GM21717 (cell line): ENCODE data around the gene ZBTB7A.

Source experiments
- ATAC-seq: cut with Tn5 transposase; IDR thresholded peaks from one replicate; pipeline ENCODE4 v1.9.1; 2021; ENCODE audit warnings: mild to moderate bottlenecking, moderate library complexity; ENCODE audit not compliant: unreplicated experiment

The ZBTB7A gene

DNA sequence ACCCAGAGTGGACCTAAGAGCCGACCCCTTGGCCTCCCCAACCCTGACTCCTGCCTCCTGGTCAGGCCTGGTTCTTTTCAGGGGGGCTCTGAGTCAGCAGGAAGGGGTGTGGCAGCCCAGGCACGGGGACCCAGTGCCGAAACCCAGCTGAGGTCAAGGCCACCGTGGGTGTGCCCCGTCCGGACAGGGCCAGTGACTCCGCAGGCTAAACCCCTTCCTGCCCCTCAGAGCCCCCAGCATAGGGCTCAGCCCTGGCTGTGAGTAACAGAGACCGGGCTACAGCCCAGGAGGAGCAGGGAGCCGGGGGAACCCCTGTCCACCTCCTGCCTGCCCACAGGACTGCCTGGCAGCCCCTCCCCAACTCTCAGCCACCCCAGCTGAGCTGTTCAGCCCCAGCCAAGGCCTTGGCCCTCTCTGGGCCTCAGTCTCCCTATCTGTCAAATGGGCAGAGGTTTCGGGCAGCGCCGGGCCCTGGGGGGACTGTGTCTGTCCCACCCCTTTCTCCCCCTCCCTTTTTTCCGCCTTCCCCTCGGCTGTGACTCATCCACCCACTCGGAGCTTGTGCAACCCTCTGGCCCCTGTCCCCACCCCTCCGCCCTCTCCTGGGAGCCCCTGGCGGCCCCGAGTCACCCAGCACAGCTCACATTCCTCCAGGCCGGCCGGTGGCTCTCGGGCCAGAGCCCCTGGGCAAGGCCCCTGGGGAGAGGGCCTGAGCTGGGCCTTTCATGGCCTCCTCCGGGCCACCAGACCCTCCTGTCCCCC lies 8.6 kb downstream of the ZBTB7A start:
- no peak for ATAC-seq

DNA sequence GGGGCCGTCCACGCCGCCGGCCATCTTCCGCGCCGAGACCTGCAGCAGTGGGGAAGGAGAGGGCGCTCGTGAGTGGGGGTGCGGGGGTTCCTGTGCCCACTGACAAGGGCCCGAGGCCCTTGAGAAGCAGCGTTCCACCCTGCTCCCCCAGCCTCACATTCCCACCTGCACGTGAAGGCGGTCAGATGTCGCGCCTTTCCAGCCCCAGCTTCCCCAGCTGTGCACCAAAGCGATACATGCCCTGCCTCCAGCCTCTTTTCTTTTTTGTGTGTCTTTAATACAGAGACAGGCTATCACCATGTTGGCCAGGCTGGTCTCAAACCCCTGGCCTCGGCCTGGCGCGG lies 11.5 kb downstream of the ZBTB7A start:
- ATAC-seq, result no peak

DNA sequence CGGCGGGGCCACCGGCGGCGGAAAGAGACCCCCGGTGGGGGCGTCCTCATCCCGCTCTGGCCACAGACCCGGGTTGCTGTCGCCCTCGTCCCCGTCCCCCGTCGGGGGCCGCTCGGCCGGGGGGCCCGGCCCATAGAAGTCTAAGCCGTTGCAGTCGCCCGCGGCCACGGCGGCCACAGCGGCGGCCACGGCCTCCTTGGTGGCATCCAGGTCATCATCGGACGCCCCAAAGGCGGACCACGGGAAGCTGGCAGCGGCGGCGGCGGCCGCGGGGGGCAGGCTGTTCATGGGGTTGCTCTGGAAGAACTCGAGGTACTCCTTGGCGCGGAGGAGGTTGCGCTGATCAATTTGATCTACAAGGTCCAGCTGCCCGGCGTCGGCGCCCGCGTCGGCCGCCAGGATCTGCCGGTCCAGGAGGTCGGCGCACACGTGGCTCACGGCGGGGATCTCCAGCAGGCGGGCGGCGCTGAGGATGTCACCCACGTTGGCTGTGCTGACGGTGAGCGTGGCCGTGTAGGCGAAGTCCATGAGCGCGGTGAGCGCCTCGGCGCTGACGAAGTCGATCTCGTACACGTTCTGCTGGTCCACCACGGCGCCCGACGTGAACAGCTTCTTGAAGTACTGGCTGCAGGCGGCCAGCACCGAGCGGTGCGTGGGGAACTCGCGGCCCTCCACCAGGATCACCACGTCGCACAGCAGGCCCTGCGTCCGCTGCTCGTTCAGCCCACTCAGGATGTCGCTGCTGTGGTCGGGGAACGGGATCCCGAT lies 12.1 kb downstream of the ZBTB7A start:
- no peak for ATAC-seq

DNA sequence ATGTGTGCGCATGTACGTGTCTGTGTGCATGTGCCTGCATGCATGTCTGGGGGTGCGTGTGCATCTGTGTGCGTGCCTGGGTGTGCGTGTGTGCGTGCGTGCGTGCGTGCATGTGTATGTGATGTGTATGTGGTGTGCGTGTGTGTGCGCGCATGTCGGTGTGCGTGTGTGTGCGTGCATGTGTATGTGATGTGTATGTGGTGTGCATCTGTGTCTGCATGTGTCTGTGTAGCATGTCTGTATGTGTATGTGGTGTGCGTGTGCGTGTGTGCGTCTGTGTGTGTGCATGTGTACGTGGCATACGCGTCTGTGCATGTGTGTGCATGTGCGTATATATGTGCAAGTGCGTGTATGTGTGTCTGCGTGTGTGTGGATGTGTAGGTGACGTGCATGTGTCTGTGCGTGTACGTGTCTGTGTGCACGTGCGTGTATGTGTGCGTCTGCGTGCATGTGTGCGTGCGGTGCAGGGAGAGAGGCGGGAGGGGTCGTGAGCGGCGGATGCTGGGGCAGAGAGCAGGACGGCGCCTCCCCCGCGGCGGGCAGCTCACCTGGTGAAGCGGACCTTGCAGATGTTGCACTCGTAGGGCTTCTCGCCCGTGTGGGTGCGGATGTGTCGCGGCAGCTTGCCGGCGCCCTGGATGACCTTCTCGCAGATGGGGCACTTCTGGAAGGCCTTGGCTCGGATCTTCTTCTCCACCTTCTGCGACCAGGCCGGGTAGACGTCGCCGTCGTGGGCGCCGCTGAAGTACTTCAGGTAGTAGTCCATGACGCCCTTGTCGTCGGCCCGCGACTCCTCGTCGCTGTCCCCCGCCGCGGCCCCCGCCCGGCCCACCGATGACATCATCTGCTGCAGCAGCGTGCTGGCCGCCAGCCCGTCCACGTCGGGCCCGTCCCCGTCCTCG lies 13.0 kb downstream of the ZBTB7A start:
- no peak for ATAC-seq

DNA sequence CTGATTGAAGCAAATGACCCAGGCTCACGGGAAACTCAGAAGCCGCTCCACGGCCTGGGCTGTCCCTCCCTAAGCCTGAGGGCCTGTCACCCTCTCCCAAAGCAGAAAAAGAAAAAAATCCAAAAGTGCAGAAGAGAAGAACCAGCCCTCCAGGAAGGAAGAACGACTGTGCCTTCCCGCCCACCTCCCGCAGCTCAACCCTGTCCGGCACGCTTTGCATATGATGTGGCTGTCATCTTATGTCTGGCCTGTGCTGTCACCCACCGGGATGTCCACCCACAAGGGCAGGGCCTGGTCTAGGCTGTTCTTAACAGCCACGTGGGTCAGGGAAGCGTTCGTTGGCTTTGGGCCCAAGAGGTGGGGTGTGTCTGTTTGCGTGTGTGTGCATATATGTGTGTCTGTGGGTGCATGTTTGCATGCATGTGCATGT lies 13.7 kb downstream of the ZBTB7A start:
- ATAC-seq, result no peak

DNA sequence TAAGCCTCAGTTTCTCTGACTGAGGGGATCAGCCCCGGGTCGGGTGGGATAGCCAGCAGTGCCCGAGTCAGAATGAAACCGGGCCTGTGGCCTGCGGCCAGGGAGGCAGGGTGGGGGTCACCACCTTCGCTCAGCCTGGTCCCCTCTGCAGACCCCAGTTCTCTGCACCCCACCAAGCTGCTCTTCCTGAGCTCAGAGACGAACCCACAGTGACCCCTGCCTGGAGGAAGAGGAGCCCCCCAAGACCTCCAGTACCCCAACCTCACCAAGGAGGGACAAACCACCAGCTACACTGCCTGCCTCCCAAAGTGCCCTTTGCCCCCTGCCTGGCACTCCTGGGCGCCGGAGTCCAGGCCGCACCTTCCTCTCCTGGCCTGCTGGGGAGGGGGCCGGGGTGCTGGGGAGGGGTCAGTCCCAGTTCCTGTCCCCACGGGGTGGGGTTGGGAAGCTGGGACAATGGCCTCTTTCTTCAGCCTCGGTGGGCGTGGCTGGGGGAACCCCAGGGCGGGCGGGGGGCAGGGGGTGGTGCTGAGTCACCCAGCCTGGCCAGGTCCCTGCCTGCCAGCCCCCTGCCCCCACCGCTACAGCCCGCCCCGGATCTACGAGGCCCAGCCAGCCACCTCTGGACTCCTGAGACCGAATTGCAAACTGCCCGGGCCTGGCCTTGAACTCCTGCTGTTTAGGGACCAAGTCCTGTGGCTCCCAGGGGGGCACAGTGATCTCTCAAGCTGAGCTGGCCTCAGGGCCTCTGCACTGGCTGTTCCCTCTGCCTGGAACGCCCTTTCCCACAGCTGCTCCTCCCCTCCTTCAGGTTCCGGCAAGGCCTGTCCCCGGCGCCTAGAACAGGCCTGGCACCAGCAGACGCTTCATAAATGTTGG lies 14.3 kb downstream of the ZBTB7A start:
- ATAC-seq, result no peak

DNA sequence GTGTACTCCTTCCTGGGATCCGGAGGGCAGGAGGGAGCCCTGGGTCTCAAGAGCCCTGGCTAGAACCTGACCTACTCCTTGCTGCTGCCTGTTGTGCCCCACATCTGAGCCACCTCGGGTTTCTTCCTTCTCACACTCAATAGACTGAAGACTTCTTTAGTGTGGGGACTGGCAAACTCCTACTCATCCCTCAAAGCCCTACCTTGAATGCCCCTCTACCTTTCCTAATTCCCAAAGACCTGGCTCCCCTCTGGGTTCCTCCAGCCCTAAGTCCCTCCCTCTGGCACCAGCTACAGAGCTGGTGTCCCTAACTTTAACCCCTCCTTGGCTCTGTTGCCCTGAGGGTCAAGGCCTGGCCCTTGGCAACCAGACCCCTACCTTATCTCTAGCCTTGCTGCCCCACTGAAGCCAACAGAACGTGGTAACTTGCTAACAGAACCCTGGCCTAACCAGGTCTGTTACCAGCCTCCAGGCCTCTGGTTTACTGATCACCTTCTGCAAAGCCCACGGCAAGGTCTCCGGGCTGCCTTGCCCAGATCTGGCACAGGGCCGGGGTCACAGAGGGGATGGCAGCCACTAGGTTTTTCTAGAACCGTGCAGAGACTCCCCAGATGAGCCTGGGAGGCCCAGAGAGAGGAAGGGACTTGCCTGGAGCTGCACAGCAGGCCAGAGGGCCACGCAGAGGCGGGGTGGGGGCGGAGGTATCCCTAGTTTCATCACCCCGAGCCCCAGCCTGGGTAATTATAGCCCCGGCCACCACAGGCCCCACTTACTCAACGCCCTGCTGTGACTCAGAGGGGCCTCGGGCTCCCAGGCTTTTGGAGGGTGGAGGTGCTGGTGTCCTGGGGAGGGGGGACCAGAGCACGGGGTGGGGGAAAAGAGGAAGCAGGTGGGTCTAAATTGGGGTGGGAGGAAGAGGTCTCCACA lies 15.3 kb downstream of the ZBTB7A start:
- ATAC-seq, result no peak

DNA sequence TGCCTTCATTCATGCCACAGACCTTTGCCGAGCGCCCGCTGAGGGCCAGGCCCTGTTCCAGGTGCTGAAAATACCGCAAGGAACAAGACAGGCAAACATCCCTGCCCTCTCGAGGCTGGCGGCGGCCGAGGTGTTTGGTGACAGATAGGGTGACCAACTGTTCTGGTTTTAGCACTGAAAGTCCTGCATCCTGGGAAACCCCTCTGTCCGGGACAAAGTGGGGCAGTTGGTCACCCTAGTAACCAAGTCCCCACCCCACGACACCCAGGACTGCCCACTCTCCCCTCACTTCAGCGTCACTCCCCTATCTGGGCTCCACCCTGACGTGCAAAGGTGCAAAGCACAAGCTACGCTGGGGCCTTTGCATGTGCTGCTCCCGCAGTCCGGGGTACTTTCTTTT lies 17.3 kb downstream of the ZBTB7A start:
- ATAC-seq, result no peak

DNA sequence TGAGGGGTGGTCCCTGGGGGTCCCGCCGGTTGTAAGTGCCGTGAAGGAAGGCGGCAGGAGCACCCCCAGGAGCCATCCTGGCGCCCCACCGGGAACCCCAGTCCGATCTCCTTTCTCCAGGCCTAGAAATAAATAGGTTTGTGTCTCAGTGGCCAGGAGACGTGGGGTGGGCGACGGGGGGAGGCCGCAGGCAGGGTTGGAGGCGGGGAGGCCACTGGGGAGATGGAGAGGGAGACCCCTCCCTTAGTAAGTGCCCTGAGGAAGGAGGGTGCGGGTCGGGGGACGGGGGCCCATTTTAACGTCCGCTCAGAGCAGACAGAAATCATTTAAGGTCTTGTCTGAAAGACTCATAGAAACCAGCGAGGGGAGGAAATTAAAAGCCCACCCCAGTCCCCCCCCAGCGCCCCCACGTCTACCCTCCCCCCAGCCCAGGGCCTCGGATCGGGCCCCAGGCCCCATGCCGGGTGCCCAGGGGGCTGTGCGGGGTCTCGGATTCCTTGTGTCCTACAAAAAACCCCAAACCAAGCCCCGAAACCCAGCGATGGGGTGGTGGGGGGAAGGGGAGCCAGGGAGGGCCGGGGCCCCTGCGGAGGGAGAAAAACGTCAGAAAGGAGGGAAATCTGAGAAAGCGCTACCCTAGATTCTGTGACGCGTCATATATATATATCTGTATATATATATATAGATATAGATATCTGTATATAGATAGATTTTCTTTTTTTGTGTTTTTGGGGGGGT lies 19.6 kb downstream of the ZBTB7A start:
- ATAC-seq, result no peak

DNA sequence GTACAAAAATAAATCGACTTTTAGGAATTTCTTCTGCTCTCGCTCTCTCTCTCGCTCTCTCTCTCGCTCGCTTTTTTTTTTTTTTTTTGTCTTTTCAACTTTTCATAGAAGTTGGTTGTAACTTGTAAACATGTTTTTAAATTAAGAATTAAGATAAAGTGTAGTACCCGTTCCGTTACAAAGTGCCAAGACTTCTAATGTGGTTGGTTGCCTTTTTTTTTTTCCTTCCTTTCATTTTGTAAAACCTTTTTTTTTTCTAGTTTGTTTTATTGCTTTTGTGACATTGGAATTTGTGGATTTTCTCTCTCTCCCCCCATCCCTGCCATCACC lies 20.4 kb downstream of the ZBTB7A start:
- ATAC-seq, result no peak

DNA sequence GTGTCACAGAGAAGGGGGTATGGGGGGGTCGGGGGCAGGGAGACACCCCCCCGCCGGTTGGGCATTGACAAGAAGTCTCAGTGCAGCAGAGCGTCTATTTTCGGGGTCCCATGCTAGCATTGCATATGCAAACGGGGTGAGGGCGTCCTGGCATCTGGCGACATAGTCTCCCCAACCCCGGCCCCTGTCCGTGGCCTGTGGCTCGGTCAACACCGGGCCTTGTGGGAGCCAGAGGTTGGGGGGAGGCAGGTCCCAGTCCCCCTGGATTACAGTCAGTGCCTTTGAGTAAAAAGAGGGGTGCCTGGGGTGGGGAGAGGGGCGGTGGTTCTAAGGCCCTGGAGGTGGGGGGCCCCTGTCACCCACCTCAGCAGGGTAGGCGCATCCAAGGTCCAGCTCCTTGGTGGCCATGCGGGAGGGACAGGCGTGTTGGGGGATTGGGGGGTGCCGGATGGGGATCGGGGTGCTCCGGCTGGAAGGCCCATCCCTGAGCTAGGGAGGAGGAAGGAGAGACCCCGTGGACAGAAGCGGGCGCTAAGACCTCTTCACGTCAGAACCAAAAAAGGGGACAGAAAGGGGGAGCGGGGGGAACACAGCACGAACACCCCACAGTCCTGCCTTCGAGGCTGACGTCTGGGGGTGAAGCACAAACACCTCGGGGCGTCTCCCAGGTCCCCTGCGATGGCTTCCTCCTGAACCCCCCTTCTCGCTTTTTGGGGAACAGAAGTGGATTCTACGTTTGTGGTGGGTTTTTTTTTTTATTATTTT lies 20.9 kb downstream of the ZBTB7A start:
- ATAC-seq, result no peak

DNA sequence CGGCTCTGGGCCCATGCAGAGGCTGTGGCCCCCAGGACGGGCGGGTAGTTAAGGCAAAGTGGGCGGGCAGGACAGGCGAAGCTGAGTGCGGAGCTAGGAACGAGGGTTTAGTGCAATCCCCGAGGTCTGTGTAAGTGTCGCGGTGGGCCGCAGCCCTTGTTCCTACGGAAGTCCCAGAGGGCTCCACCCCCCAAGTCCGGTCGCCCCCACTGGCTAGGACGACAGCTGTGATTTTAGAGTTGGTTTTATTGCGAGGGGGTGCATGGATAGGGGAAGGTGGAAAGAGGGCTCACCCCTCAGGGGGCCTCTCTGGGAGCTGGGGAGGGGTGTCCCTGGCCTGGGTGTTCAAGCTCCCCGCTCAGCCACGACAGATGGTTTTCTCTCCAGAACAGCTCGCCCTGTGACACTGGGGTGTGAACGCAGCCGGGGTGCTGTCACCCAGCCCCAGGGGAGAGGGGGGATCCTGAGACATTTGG lies 21.7 kb downstream of the ZBTB7A start:
- ATAC-seq, result no peak

DNA sequence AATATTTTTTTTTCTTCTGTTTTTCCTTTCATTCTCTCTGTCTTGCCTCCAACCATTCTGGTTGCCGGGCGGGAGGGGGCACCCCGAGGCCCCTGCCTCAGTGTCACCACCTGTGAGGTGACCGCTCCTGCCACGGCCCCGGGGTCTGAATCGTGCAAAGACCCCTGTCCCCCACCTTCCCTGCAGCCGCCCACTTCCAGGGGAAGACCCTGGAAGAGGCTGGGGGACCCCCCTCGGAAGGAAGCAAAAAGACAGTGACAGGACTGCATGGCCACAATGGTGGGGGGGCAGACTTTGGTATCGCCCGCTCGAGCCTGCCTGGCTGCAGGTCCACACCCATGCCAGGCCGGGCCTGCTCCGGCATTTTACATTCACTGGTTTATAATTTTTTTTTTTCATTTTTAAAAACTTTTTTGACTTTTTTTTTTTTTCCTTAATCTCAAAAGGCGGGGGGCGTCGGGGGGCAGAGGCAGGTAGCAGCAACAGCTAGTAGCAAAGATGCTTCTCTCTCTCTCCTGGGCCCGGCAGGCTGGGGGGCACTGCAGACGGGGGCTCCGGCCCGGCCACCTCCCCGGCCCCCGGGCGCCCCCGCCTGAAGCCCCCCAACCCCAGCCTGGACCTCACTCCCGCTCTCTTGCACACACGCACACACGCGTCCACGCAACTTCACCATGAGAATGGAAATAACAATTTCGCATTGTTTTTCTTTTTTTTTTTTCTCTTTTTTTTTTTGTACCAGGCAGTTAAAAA lies 22.6 kb downstream of the ZBTB7A start:
- ATAC-seq, result no peak

DNA sequence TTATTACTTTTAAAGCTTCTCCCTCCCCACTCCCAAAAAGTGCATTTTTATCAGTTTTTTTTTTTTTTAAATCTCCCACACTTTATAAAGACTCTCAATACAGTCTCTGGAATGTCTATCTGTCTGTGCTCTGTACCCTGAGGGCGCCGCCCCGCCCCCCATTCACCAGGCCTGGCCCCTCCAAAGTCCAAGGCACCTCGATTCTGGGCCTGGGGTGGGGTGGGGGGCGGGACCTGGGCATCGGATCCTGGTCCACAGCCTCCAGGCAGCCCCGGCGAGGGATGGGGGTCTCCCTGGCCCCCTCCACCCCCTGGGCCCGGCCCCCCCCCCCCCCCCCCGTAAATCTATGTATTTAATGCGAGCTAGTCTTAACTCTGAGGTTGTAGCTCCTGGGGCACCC lies 23.3 kb downstream of the ZBTB7A start:
- ATAC-seq, result no peak

DNA sequence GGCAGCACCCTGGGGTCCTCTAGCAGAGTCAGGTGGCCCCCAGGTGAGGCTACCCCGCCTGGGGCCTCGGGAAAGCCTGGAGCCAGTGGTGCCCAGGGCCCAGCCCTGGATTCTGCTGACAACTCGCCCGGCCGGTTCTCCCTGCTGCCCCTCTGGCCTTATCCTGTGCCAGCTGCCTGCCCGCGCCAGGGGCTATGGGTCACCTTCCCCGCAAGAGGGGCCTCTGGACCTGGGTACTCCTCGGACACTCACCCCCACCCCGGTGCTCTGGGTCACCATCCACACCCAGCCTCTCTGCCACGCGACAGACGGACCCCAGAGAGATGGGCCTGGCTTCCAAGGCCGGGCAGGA lies 24.0 kb downstream of the ZBTB7A start:
- no peak for ATAC-seq

DNA sequence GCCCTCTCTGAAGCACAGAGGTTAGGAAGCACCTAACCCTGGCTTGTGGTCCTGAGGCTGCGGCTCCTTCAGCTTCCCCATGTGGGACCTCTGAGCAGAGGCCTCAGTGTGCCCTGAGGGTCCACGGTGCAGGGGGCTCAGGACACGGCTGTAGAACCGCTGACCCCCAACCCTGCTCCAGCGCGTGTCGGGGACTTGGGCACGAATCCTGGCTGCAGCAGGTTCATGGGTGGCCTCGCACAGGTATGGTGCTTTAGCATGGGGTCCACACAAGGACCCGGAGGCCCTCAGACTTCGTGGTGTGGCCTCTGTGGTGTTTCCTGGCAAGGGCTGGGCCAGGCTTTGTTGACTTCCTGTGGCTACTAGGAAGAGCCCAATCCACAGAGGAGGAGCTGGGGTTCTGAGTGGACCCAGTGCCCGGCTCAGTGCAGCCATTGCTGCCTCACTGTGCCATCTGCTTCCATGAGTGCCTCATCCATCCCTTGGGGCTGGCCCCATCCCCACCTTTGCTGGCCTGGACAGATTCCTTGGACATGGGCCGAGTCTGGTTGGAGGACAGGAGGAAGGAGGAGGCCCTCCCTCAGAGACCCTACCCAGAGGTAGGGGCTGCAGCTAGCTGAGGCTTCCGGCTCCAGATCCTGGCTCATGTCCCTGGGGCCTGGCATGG lies 24.5 kb downstream of the ZBTB7A start:
- no peak for ATAC-seq
